ENCODE results near the gene CDV3.
"Not testable (repeated sequence)": the region's sequence is repeated elsewhere in the genome, so short reads cannot be mapped to it uniquely, and the experiment has no call there.

The CDV3 gene, protein sequence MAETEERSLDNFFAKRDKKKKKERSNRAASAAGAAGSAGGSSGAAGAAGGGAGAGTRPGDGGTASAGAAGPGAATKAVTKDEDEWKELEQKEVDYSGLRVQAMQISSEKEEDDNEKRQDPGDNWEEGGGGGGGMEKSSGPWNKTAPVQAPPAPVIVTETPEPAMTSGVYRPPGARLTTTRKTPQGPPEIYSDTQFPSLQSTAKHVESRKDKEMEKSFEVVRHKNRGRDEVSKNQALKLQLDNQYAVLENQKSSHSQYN

DNA sequence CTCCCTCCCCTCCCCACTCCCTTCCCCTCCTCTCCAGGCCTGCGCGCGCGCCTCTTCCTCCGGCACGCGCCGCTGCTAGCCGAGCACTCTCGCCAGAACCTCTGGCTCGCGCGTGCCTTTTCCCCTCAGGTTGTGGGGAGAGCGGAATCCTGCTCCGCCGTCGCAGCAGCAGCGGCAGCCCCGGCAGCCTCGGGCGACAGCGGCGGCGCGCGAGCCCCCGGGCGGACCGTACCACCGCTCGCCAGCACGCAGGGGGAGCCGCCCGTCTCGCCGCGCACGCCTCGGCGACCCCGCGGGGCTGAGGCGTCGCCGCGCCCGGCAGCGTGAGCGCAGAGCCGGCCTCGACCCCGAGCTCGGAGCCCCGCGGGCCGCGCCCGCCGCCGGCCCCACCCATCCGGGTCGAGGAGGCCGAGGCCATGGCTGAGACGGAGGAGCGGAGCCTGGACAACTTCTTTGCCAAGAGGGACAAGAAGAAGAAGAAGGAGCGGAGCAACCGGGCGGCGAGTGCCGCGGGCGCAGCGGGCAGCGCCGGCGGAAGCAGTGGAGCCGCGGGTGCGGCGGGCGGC lies at the start of gene CDV3:
Gene CDV3, plus strand, starts transcription at position 58 of the 566 bp plus-strand sequence. Its CDS starts 359 bp downstream, at position 417.
- peak within 1 kb of the TSS; percentile 97 to 99 (median 98) for H3K27ac ChIP-seq
- H3K9ac ChIP-seq, result peak within 1 kb of the TSS; percentile 97 to 99 (median 98)
- no peak for TF ChIP-seq Cebpa-rat (IDR thresholded peaks at IDR 0.05)
- peaks cover 35 to 40% (median 39%) of the 10 kb centered on the region in 11 experiments for H3K36me3 ChIP-seq
- peaks cover 49 to 74% (median 69%) of the 10 kb centered on the region in 10 experiments for H3K4me1 ChIP-seq
- peaks cover 41 to 48% (median 46%) of the 10 kb centered on the region in 11 experiments for H4K20me1 ChIP-seq
- H3K4me2 ChIP-seq, result peak within 1 kb of the TSS; percentile 81 to 98 (median 94)
- peak within 1 kb of the TSS; percentile 71 to 96 (median 86) for H3K4me3 ChIP-seq
- H3K27me3 ChIP-seq, result no peaks in the 10 kb centered on the region
- H3K9me3 ChIP-seq (replicated peaks in 1 of 11), result no peaks in the 10 kb centered on the region

DNA sequence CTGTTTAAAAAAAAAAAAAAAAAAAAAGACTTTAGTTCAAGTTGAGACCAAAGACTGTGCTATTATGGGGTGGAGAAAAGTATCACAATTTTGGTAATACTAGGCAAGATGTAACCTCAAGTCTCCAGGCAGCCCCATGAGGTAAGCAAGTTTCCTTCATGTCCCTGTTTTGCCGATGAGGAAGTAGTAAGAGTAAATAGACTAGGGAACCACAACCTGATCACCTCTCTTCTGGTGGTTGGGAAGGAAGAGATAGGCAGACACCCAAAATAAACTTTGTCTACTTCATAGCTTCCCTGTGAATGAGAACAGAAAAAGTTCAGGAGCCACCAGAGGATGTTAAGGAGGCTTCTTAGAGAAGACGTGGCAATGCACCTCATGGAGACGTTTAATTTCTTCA lies 49.7 kb upstream of the CDV3 start:
- not testable (repeated sequence) for H4K20me1 ChIP-seq; H3K9ac ChIP-seq; H3K27me3 ChIP-seq; H3K9me3 ChIP-seq (replicated peaks in 1 of 11); H3K36me3 ChIP-seq; H3K4me3 ChIP-seq; H3K27ac ChIP-seq
- Histone ChIP-seq H3K4me1 (peaks cover 0 to 68% (median 0%) of the 10 kb centered on the region in 10 experiments; a peak in 6 of 20 replicates), H3K4me2 (peak overlapping the region in 2 of 11 experiments; percentile 36 to 70; a peak in 4 of 22 replicates)

DNA sequence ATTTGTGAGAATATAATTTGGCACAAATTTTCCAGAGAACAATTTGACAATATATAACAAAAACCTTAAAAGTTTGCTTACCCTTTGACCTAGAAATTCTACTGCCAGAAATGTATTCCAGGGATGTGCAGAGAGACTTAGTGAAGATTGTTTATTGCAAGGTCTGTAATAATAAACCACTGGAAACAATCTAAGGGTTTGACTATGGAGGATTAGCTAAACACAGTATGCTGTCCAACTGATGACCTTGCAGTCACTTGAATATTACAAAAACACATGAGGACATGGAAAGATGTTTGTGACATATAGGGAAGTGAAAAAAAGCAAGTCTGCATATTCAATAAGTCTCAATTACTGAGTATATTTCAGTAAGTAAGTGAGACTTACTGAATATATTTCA lies 48.1 kb upstream of the CDV3 start:
- peak overlapping the region in 1 of 11 experiments; percentile 67; a peak in 1 of 22 replicates for H3K9ac ChIP-seq
- peaks cover 0 to 8% (median 0%) of the 10 kb centered on the region in 11 experiments; a peak in 9 of 22 replicates for H3K9me3 ChIP-seq (replicated peaks in 1 of 11)
- H3K36me3 ChIP-seq, result no peaks in the 10 kb centered on the region
- H3K4me3 ChIP-seq, result no peak overlapping the region
- peaks cover 0 to 68% (median 0%) of the 10 kb centered on the region in 10 experiments; a peak in 6 of 20 replicates for H3K4me1 ChIP-seq
- no peak for TF ChIP-seq Cebpa-rat (IDR thresholded peaks at IDR 0.05)
- H4K20me1 ChIP-seq, result no peaks in the 10 kb centered on the region
- H3K27ac ChIP-seq, result peak overlapping the region in 4 of 11 experiments; percentile 37 to 84 (median 68); a peak in 7 of 22 replicates
- H3K27me3 ChIP-seq, result no peaks in the 10 kb centered on the region
- peak overlapping the region in 3 of 11 experiments; percentile 23 to 77 (median 70); a peak in 4 of 22 replicates for H3K4me2 ChIP-seq

DNA sequence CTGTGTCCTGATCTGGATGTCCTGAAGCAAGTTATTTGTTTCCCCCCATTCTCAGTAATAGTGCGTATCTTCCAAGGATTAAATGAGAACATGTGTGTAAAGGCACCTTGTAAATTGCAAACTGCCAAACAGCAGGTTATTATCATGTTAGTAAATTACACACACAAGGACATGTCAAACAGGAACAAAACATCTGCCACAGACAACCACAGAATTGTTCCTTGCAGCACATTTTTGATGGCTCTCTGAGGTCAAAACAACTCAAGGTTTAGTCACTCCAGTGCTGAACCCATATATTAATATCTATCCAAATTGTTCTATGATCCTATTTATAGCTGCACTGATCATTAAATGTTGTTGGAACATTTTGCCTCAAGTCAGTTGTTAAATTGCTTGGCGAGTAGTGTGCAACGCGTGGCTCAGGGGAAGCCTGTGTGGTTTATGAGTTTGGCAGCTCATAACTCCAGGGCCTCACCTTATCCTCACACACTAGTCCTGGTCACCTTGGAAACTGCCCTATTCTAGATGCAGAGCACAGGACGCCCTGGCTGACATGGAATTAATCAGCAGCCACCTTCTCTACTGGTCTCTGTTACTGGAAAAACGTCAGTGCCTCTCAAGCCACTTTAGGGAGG lies 46.3 kb upstream of the CDV3 start:
- Histone ChIP-seq H3K27me3 (no peaks in the 10 kb centered on the region), H4K20me1 (no peaks in the 10 kb centered on the region), H3K4me1 (peaks cover 0 to 59% (median 0%) of the 10 kb centered on the region in 10 experiments; a peak in 7 of 20 replicates), H3K4me2 (peak overlapping the region in 2 of 11 experiments; percentile 58 to 74; a peak in 4 of 22 replicates), H3K9ac (peak overlapping the region in 1 of 11 experiments; percentile 50; a peak in 1 of 22 replicates), H3K27ac (peak overlapping the region in 2 of 11 experiments; percentile 66 to 83; a peak in 2 of 22 replicates), H3K4me3 (no peak overlapping the region), H3K36me3 (no peaks in the 10 kb centered on the region), H3K9me3 (replicated peaks in 1 of 11) (peaks cover 0 to 8% (median 0%) of the 10 kb centered on the region in 11 experiments; a peak in 9 of 22 replicates)
- TF ChIP-seq Cebpa-rat (IDR thresholded peaks at IDR 0.05), result no peak

DNA sequence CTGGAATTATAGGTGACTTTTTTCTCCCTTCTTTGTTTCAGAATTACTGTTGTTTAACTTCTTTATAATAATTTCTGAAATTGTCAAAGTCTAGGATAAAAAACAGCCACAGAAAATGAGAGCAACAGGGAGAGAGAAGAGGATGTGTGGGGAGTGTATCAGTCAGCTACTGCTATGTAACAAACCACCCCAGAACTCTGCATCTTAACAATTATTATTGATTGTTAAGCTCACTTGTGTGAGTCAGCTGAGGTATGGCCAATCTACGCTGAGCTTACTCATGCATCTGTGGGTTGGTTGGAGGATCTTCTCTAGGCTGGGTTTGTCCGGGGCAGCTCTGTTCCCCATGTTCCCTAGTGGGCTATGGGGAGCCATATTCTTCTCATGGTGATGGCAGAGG lies 43.7 kb upstream of the CDV3 start:
- Histone ChIP-seq H3K27ac (no peak overlapping the region), H3K9ac (no peak overlapping the region), H3K36me3 (no peaks in the 10 kb centered on the region), H4K20me1 (no peaks in the 10 kb centered on the region), H3K27me3 (no peaks in the 10 kb centered on the region), H3K9me3 (replicated peaks in 1 of 11) (peaks cover 0 to 8% (median 0%) of the 10 kb centered on the region in 11 experiments; a peak in 9 of 22 replicates), H3K4me2 (no peak overlapping the region), H3K4me3 (no peak overlapping the region), H3K4me1 (peaks cover 0 to 46% (median 0%) of the 10 kb centered on the region in 10 experiments; a peak in 6 of 20 replicates)
- no peak for TF ChIP-seq Cebpa-rat (IDR thresholded peaks at IDR 0.05)

DNA sequence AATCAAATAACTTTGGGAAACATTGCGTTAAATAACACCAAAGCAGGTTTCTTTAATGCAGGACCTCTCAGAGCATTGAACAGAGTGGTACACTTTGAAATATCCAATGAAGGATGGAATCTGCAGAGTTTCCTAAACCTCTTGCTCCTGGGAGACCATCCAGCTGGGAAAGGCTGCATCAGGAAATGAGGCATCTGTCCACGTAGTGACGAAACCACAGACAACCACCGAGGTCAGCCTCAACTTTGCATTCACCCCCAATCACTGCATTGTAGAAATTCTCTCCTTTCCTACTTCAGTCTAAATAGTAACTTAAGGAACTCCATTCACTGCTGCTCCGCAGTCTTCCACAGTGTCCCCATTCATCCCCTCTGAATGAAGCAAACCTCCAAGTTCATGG lies 41.5 kb upstream of the CDV3 start:
- Histone ChIP-seq H3K4me2 (peak overlapping the region in 4 of 11 experiments; percentile 12 to 47 (median 30); a peak in 6 of 22 replicates), H3K27ac (no peak overlapping the region), H4K20me1 (no peaks in the 10 kb centered on the region), H3K4me1 (peaks cover 0 to 48% (median 0%) of the 10 kb centered on the region in 10 experiments; a peak in 7 of 20 replicates), H3K9ac (no peak overlapping the region), H3K36me3 (no peaks in the 10 kb centered on the region), H3K9me3 (replicated peaks in 1 of 11) (peaks cover 0 to 8% (median 0%) of the 10 kb centered on the region in 11 experiments; a peak in 9 of 22 replicates), H3K4me3 (no peak overlapping the region), H3K27me3 (no peaks in the 10 kb centered on the region)
- TF ChIP-seq Cebpa-rat (IDR thresholded peaks at IDR 0.05), result no peak

DNA sequence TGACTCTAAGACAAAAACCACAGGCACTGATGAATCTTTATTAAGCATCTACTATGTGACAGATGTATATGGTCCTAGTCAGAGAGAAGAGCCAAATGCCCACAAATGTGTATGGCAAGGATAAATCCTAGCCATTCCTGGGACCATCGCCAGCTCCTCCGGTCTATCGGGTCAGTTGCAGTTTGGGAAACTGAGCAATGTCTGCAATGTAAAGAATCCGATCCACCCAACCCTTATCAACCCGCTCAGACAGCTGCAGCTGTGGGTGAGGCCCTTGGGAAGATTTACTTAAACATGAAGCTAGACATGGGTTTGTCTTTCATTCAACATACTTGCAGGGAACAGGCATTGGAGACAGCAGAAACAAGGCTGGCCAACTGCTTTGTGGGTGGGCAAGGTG lies 40.5 kb upstream of the CDV3 start:
- no peak for TF ChIP-seq Cebpa-rat (IDR thresholded peaks at IDR 0.05)
- Histone ChIP-seq H3K36me3 (no peaks in the 10 kb centered on the region), H3K9me3 (replicated peaks in 1 of 11) (peaks cover 0 to 9% (median 1%) of the 10 kb centered on the region in 11 experiments; a peak in 10 of 22 replicates), H3K27me3 (no peaks in the 10 kb centered on the region), H3K27ac (no peak overlapping the region), H3K4me3 (no peak overlapping the region), H3K4me1 (peaks cover 0 to 49% (median 0%) of the 10 kb centered on the region in 10 experiments; a peak in 7 of 20 replicates), H4K20me1 (no peaks in the 10 kb centered on the region), H3K9ac (no peak overlapping the region), H3K4me2 (peak overlapping the region in 1 of 11 experiments; percentile 35; a peak in 2 of 22 replicates)

DNA sequence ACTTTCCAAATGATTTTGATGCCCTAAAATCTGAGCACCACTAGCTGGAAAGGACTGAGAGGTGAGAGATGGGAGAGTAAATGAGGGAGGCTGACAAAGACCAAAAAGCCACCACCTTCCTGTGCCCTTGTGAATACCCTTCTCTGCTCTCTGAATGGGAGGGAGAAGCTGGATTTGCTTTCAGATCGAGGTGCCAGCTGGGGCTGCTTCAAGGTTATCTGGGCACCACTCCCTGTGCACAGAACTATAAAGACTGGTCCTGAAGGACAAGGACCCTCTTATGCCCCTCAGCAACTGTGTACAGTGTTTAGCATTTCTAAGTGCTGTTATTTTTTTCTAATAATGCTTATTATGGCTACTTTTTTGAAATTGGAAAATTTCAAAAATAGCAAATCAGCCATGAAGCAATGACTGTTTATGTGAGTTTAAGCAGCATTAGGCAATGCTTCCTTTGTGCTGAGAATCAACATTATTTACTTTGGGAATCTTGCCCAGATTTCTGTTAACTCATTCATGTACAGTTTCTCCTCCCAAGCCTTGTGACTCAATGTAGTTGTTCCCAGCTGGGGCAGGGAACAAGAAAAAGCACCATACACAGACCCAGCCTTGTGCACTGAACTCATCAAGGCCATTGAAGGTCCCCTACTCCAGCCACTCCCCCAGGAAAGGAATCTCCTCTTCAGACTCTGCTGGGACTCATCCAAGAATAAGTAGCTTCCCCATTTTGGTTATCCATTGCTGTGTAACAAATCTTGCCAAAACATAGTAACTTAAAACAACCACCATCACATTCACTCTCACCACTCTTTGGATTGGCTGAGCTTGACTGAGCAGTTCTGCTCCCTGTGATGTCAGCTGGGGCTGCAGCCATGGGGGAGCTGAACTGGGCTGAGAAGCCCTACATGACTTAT lies 37.3 kb upstream of the CDV3 start:
- H3K4me2 ChIP-seq, result peak overlapping the region in 4 of 11 experiments; percentile 5 to 84 (median 67); a peak in 7 of 22 replicates
- TF ChIP-seq Cebpa-rat (IDR thresholded peaks at IDR 0.05), result peak in 1 of 11 experiments; percentile 50; a peak in 1 of 22 replicates

DNA sequence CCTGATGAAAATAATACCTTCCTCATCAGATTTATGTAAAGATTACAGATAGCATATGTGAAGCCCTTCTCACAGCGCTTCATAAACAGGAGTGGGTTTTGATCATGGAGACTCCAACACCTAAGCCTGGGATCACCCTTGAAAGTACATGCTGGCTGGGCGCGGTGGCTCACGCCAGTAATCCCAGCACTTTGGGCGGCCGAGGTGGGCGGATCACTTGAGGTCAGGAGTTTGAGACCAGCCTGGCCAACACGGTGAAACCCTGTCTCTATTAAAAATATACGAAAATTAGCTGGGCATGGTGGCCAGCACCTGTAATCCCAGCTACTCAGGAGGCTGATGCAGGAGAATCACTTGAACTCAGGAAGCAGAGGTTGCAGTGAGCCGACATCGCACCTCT lies 36.4 kb upstream of the CDV3 start:
- H4K20me1 ChIP-seq, H3K9ac ChIP-seq, H3K27me3 ChIP-seq, H3K36me3 ChIP-seq, H3K4me3 ChIP-seq: not testable (repeated sequence)
- H3K27ac ChIP-seq, result peak overlapping the region in 3 of 11 experiments; percentile 50 to 83 (median 82); a peak in 5 of 22 replicates
- peaks cover 6 to 18% (median 13%) of the 10 kb centered on the region in 11 experiments; a peak in 16 of 22 replicates for H3K9me3 ChIP-seq (replicated peaks in 1 of 11)
- H3K4me1 ChIP-seq, result peaks cover 0 to 68% (median 13%) of the 10 kb centered on the region in 10 experiments; a peak in 17 of 20 replicates
- H3K4me2 ChIP-seq, result peak overlapping the region in 3 of 11 experiments; percentile 58 to 84 (median 76); a peak in 6 of 22 replicates

More for the DNA sequence above, 37.3 kb upstream of the CDV3 start:
- Histone ChIP-seq H3K4me1 (peaks cover 0 to 67% (median 10%) of the 10 kb centered on the region in 10 experiments; a peak in 17 of 20 replicates), H3K36me3 (no peaks in the 10 kb centered on the region), H3K9me3 (replicated peaks in 1 of 11) (peaks cover 6 to 18% (median 13%) of the 10 kb centered on the region in 11 experiments; a peak in 16 of 22 replicates), H4K20me1 (no peaks in the 10 kb centered on the region), H3K4me3 (no peak overlapping the region), H3K27ac (peak overlapping the region in 3 of 11 experiments; percentile 50 to 83 (median 82); a peak in 6 of 22 replicates), H3K9ac (peak overlapping the region in 2 of 11 experiments; percentile 69 to 71; a peak in 4 of 22 replicates), H3K27me3 (no peaks in the 10 kb centered on the region)

Data from BLaER1 treated with 17β-estradiol and CSF1 and Interleukin-3, amounts not matched to agents 10 nM and 100 nM (cell line).